ENCODE data around the gene DNASE1L1.

Gene DNASE1L1

GRCh38 chrX:154365052-154365600 lies 43.9 kb downstream of the DNASE1L1 start:
- TF ChIP-seq CTCF (IDR thresholded peaks at IDR 0.05; ENCODE audit: control extremely low read depth, extremely low read depth, low read depth, missing control alignments), result no peak
- no peak for DNase-seq (ENCODE audit: extremely low spot score)
- POLR2A ChIA-PET, result no interaction called here
- CTCF ChIA-PET, result no interaction called here

DNA sequence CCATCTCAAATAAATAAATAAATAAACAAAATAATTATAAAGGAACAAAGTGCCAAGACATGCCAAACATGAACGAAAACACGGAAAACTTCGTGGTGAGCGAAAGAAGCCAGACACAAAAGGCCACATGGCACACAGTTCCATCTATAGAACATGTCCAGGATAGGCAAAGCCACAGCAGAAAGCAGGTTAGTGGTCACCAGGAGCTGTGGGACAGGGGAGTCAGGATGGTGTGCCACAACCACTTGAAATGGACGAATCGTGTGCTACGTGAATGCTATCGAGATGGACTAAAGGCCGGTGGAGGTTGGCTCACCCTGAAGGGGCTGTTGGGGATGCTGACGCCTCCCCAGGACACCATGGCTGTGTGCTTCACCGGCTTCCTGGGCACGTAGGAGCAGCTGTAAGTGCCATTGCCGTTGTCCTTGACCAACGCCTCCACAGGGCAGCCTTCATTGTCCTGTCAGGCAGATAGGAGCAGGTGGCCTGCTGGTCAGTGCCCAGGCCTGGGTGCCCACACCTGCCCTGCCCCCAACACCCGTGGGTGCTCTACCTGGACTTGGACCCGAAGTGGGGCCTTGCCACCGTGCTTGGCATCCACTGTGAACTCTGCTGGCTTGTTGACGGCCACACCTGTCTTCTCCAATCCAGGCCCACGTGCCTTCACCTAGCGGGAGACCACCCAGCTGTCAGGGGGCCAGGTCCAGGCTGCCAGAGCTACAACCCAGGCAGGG lies 45.2 kb downstream of the DNASE1L1 start:
- POLR2A ChIA-PET, result no interaction called here
- CTCF ChIA-PET, result no interaction called here
- no peak for TF ChIP-seq CTCF (IDR thresholded peaks at IDR 0.05; ENCODE audit: control extremely low read depth, extremely low read depth, low read depth, missing control alignments)
- no peak for DNase-seq (ENCODE audit: extremely low spot score)

- no peak for TF ChIP-seq CTCF (IDR thresholded peaks at IDR 0.05; ENCODE audit: control extremely low read depth, extremely low read depth, low read depth, missing control alignments)
- ChIA-PET CTCF (interaction anchor here (2.2 kb wide), 1 partner anchor 11 kb away, joined by 7 read pairs; no protein-coding TSS in a partner anchor), POLR2A (no interaction called here)
- no peak for DNase-seq (ENCODE audit: extremely low spot score)
Observed at GRCh38 chrX:154362085-154362742, 46.8 kb downstream of the DNASE1L1 start.

- CTCF ChIA-PET, result no interaction called here
- no peak for DNase-seq (ENCODE audit: extremely low spot score)
- POLR2A ChIA-PET, result no interaction called here
- no peak for TF ChIP-seq CTCF (IDR thresholded peaks at IDR 0.05; ENCODE audit: control extremely low read depth, extremely low read depth, low read depth, missing control alignments)
Observed at GRCh38 chrX:154360155-154360713, 48.8 kb downstream of the DNASE1L1 start.

DNA sequence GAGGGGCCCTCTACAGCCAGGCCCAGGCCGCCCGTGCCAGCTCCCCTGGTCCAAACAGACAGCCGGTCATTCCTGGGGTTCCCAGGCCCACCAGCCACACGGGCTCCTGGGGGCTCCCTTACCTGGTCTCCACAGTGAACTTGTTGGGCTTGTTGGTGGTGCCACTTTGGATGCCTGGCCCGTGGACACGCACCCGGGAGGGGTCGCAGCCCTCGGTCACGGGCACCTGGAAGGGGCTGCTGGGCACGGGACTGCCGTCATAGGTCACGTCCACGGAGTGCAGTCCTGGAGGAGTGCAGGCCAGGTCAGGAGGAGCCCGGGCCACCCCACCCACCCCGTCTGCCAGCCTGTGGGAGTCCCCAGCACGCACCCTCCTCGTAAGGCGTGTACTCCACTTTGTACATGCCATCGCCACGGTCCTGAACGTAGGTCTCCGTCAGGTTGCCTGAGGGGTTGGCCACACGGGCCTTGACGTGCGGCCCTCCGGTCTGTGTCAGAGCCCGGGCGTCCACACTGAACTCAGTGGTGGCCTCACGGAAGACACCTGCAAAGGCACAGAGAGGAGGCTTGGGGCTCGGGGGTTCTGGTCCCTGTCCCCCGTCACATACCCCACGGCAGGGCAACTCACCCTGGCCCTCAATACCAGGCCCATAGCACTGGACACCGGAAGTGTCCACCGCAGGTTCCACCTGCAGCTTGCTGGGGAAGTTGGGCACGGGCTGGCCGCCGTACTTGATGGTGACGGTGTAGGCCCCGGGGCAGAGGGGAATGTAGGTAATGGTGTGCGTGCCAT lies 49.5 kb downstream of the DNASE1L1 start:
- ChIA-PET CTCF (no interaction called here), POLR2A (interaction anchor here (1.2 kb wide), 1 partner anchor 9 kb away, joined by 3 read pairs; no protein-coding TSS in a partner anchor)
- no peak for DNase-seq (ENCODE audit: extremely low spot score)
- TF ChIP-seq CTCF (IDR thresholded peaks at IDR 0.05; ENCODE audit: control extremely low read depth, extremely low read depth, low read depth, missing control alignments), result no peak

DNA sequence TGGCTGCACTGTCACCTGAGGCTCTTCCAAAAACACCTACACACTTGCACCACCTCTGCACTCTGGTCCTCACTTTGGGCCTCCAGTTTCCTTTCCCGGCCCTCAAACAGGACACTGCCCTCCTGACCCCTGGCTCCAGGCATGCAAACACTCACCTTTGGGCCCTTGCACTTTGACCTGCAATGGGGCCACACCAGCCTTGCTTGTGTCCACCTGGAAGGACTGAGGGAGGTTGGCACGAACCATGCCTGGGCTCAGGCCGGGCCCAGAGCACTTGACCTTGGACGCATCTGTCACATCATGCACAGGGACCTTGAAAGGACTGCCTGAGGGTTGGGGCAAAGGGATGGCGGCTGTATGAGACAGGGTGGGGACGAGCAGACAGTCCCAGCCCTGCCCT lies 50.2 kb downstream of the DNASE1L1 start:
- POLR2A ChIA-PET, result interaction anchor here (1.2 kb wide), 1 partner anchor 9 kb away, joined by 3 read pairs; no protein-coding TSS in a partner anchor
- CTCF ChIA-PET, result no interaction called here
- DNase-seq (ENCODE audit: extremely low spot score), result no peak
- TF ChIP-seq CTCF (IDR thresholded peaks at IDR 0.05; ENCODE audit: control extremely low read depth, extremely low read depth, low read depth, missing control alignments), result no peak

Data from GM10248 (cell line).